ENCODE results near the gene CTNNBL1. TPM values are rescaled to one million over a fixed set of nuclear protein-coding genes. Genes with fewer than 3 reads are reported as not detected.

CTNNBL1 gene
- total RNA-seq, 1 experiment from 2014 or later: 55.4 TPM

DNA sequence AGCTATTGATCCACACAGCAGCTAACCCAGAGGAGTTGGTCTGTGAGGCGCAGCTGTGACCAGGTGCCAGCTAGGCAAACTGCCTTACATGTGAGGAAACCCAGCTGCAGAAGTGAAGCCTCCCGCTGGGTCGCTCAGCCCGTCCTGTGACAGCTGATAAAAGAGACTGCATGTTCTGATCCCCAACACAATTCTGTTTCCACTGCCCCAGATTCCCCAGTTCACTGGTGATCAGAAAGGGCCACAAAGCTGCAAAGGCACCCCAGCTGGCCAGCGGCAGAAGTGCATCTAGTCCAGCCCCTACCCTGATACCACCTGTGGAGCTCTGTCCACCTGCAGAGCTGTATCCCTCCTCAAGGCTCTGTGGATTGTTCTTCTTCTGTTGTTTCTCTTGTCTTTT lies 64.5 kb downstream of the CTNNBL1 start:
- Histone ChIP-seq H3K9ac (ENCODE audit: low read length) (no peak overlapping the region), H3K4me3 (replicated peaks in 1 of 2; ENCODE audit: low read depth in 1 of 2, low read length in 2 of 2) (no peak overlapping the region), H3K4me2 (ENCODE audit: low read length) (no peak overlapping the region), H3K4me1 (ENCODE audit: control insufficient read depth in 1 of 2, insufficient read depth in 2 of 2, low read length in 2 of 2) (no peaks in the 10 kb centered on the region), H4K20me1 (ENCODE audit: insufficient read depth) (no peaks in the 10 kb centered on the region), H2AFZ (ENCODE audit: low read depth, low read length, poor library complexity, severe bottlenecking) (no peak overlapping the region), H3K27me3 (ENCODE audit: insufficient read depth, low read length) (no peaks in the 10 kb centered on the region), H3K9me3 (ENCODE audit: control insufficient read depth in 1 of 2, insufficient read depth in 1 of 2, low read depth in 1 of 2, low read length in 2 of 2) (no peaks in the 10 kb centered on the region), H3K9me2 (ENCODE audit: insufficient read depth) (no peaks in the 10 kb centered on the region), H3K79me2 (ENCODE audit: insufficient read depth, low read length) (no peaks in the 10 kb centered on the region), H3K27ac (ENCODE audit: low read depth, low read length) (no peak overlapping the region), H3K36me3 (ENCODE audit: control insufficient read depth in 1 of 2, insufficient read depth in 2 of 2, low read length in 2 of 2) (peaks cover 0 to 2% of the 10 kb centered on the region in 2 experiments; a peak in 1 of 4 replicates)
- BruUV-seq (replicated peaks): no TSS peak
- RAD21 ChIA-PET (ENCODE audit: low non-redundant PET in 1 of 2, low total read pairs in 2 of 2, uncharacterized antibody in 2 of 2, unreplicated experiment in 2 of 2): no interaction called here
- peak; percentile 94 for ATAC-seq
- intact Hi-C loops (cut with micrococcal nuclease): no loop called here
- DNase-seq (ENCODE audit: low read depth, low spot score): no peak
- CTCF ChIA-PET: interaction anchor here (0.8 to 1.1 kb wide), 3 partner anchors 9 to 463 kb away, joined by 3 read pairs; no protein-coding TSS in a partner anchor
- TF ChIP-seq CTCF (IDR thresholded peaks at IDR 0.05 in 2 of 3, conservative IDR thresholded peaks at IDR 0.05 in 1 of 3; ENCODE audit: borderline replicate concordance in 1 of 3, insufficient read depth in 1 of 3, low read depth in 2 of 3, low read length in 2 of 3) (peak in 2 of 3 experiments; percentile 41 to 50; a peak in 4 of 6 replicates), CEBPB (IDR thresholded peaks at IDR 0.05; ENCODE audit: low read depth) (no peak), POLR2AphosphoS5 (IDR thresholded peaks at IDR 0.05; ENCODE audit: low read depth, low read length) (no peak)
- POLR2A ChIA-PET: no interaction called here

GRCh38 chr20:37759052-37759553 lies 65.3 kb downstream of the CTNNBL1 start:
- Histone ChIP-seq H3K36me3 (ENCODE audit: control insufficient read depth in 1 of 2, insufficient read depth in 2 of 2, low read length in 2 of 2) (peaks cover 0 to 2% of the 10 kb centered on the region in 2 experiments; a peak in 1 of 4 replicates), H3K27me3 (ENCODE audit: insufficient read depth, low read length) (no peaks in the 10 kb centered on the region), H3K9ac (ENCODE audit: low read length) (no peak overlapping the region), H3K9me2 (ENCODE audit: insufficient read depth) (no peaks in the 10 kb centered on the region), H3K79me2 (ENCODE audit: insufficient read depth, low read length) (no peaks in the 10 kb centered on the region), H3K9me3 (ENCODE audit: control insufficient read depth in 1 of 2, insufficient read depth in 1 of 2, low read depth in 1 of 2, low read length in 2 of 2) (no peaks in the 10 kb centered on the region), H4K20me1 (ENCODE audit: insufficient read depth) (no peaks in the 10 kb centered on the region), H2AFZ (ENCODE audit: low read depth, low read length, poor library complexity, severe bottlenecking) (no peak overlapping the region), H3K4me2 (ENCODE audit: low read length) (no peak overlapping the region), H3K27ac (ENCODE audit: low read depth, low read length) (no peak overlapping the region), H3K4me1 (ENCODE audit: control insufficient read depth in 1 of 2, insufficient read depth in 2 of 2, low read length in 2 of 2) (no peaks in the 10 kb centered on the region), H3K4me3 (replicated peaks in 1 of 2; ENCODE audit: low read depth in 1 of 2, low read length in 2 of 2) (no peak overlapping the region)
- ATAC-seq: no peak
- no TSS peak for BruUV-seq (replicated peaks)
- ChIA-PET POLR2A (no interaction called here), CTCF (interaction anchor here (1.1 kb wide), 1 partner anchor 462 kb away, joined by 3 read pairs; no protein-coding TSS in a partner anchor), RAD21 (ENCODE audit: low non-redundant PET in 1 of 2, low total read pairs in 2 of 2, uncharacterized antibody in 2 of 2, unreplicated experiment in 2 of 2) (no interaction called here)
- DNase-seq (ENCODE audit: low read depth, low spot score): no peak
- intact Hi-C loops (cut with micrococcal nuclease): no loop called here
- TF ChIP-seq, protein P1, sequence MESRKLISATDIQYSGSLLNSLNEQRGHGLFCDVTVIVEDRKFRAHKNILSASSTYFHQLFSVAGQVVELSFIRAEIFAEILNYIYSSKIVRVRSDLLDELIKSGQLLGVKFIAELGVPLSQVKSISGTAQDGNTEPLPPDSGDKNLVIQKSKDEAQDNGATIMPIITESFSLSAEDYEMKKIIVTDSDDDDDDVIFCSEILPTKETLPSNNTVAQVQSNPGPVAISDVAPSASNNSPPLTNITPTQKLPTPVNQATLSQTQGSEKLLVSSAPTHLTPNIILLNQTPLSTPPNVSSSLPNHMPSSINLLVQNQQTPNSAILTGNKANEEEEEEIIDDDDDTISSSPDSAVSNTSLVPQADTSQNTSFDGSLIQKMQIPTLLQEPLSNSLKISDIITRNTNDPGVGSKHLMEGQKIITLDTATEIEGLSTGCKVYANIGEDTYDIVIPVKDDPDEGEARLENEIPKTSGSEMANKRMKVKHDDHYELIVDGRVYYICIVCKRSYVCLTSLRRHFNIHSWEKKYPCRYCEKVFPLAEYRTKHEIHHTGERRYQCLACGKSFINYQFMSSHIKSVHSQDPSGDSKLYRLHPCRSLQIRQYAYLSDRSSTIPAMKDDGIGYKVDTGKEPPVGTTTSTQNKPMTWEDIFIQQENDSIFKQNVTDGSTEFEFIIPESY (IDR thresholded peaks at IDR 0.05; ENCODE audit: extremely low read depth, insufficient replicate concordance, low read length): no peak
- TF ChIP-seq SRF (IDR thresholded peaks at IDR 0.05; ENCODE audit: low read depth) (no peak), ATF3 (IDR thresholded peaks at IDR 0.05) (no peak), SIN3A (IDR thresholded peaks at IDR 0.05; ENCODE audit: low read depth) (no peak), POLR2A (IDR thresholded peaks at IDR 0.05; ENCODE audit: borderline replicate concordance, extremely low read depth, insufficient read depth, insufficient read length) (no peak), SP1 (IDR thresholded peaks at IDR 0.05; ENCODE audit: low read depth) (no peak), CTCF (IDR thresholded peaks at IDR 0.05 in 2 of 3, conservative IDR thresholded peaks at IDR 0.05 in 1 of 3; ENCODE audit: borderline replicate concordance in 1 of 3, insufficient read depth in 1 of 3, low read depth in 2 of 3, low read length in 2 of 3) (no peak), EZH2phosphoT487 (IDR thresholded peaks at IDR 0.05; ENCODE audit: borderline replicate concordance) (no peak), ZFX (IDR thresholded peaks at IDR 0.05) (no peak), CEBPB (IDR thresholded peaks at IDR 0.05; ENCODE audit: low read depth) (no peak), ZNF274 (IDR thresholded peaks at IDR 0.05; ENCODE audit: low read depth, low read length) (no peak), TCF7L2 (IDR thresholded peaks at IDR 0.05; ENCODE audit: borderline replicate concordance, extremely low read depth, insufficient read depth, insufficient read length) (no peak)

Measured in HCT116 (cell line).